ENCODE results near the gene PCDHGB5. TPM values are rescaled to one million over a fixed set of nuclear protein-coding genes. Genes with fewer than 3 reads are reported as not detected.
"Not testable (repeated sequence)": the region's sequence is repeated elsewhere in the genome, so short reads cannot be mapped to it uniquely, and the experiment has no call there.

The PCDHGB5 gene
- total RNA-seq (2016; rRNA removed; fragmentation: Illumina TruSeq; extraction: Trizol) (0.44 TPM in 1 of 2 replicates, not detected in the other), polyA plus RNA-seq (2011; rRNA removed) (0.08 and 0.13 TPM in 2 replicates), polyA minus RNA-seq (2011; rRNA and poly(A)+ RNA removed; ENCODE audit: low replicate concordance) (1.7 TPM in 1 of 2 replicates, not detected in the other), Bru-seq, nascent RNA (percentile 45 among the genes with signal in this experiment), BruChase-seq, experiment 1, labeled RNA remaining after a 6-hour chase (percentile 51 among the genes with signal in this experiment), BruChase-seq, experiment 2, labeled RNA remaining after a 2-hour chase (percentile 59 among the genes with signal in this experiment)
- not detected in 2 replicates for total RNA-seq (2016; cell fraction: cytosol; rRNA removed; fragmentation: Illumina TruSeq; extraction: Trizol; ENCODE audit: low read depth)
- total RNA-seq (2016; cell fraction: insoluble cytoplasmic fraction; rRNA removed; fragmentation: Illumina TruSeq; extraction: Trizol): 0.35 TPM in 1 of 2 replicates, not detected in the other
- not detected in 2 replicates for total RNA-seq (2016; cell fraction: membrane; rRNA removed; fragmentation: Illumina TruSeq; extraction: Trizol)
- 1.3 and 1.6 TPM in 2 replicates for total RNA-seq (2016; cell fraction: nucleus; rRNA removed; fragmentation: Illumina TruSeq; extraction: Trizol)
- polyA plus RNA-seq (2011; cell fraction: cytosol; rRNA removed): 0.03 and 0.04 TPM in 2 replicates
- polyA plus RNA-seq (2011; cell fraction: nucleus; rRNA removed): 0.64 and 0.80 TPM in 2 replicates
- not detected in 2 replicates for polyA plus RNA-seq (2012)
- polyA plus RNA-seq (2016; cell fraction: cytosol; fragmentation: Illumina TruSeq; extraction: Trizol; ENCODE audit: low read depth): not detected in 2 replicates
- polyA plus RNA-seq (2016; cell fraction: insoluble cytoplasmic fraction; fragmentation: Illumina TruSeq; extraction: Trizol; ENCODE audit: low read depth): not detected in 2 replicates
- polyA plus RNA-seq (2016; cell fraction: membrane; fragmentation: Illumina TruSeq; extraction: Trizol; ENCODE audit: low read depth): not detected in 2 replicates
- polyA plus RNA-seq (2016; cell fraction: nucleus; fragmentation: Illumina TruSeq; extraction: Trizol; ENCODE audit: insufficient read depth, low read depth): 0.19 and 0.36 TPM in 2 replicates
- polyA minus RNA-seq (2011; cell fraction: cytosol; rRNA and poly(A)+ RNA removed): 0.20 TPM in 1 of 2 replicates, not detected in the other
- polyA minus RNA-seq (2011; cell fraction: nucleus; rRNA and poly(A)+ RNA removed): 3.7 and 4.5 TPM in 2 replicates
- long read RNA-seq, experiment 1: 0 reads
- long read RNA-seq, experiment 2: 0 reads

- 49% methylated on average over 26 of the region's 43 CpGs for WGBS (ENCODE audit: low lambda C conversion rate)
- H3K27me3 ChIP-seq (ENCODE audit: control insufficient read depth in 1 of 2, insufficient read depth in 2 of 2, low read length in 2 of 2); FAIRE-seq; H3K36me3 ChIP-seq (replicated peaks in 1 of 2; ENCODE audit: control insufficient read depth in 1 of 2, insufficient read depth in 2 of 2, low read length in 2 of 2); POLR2A ChIA-PET; intact Hi-C loops (cut with micrococcal nuclease; ENCODE audit: unreplicated experiment); in situ Hi-C loops (cut with HindIII; ENCODE audit: extremely low pct_ligation_motif_present, low pct_unique_long_range_greater_than_20kb); DNase-seq (ENCODE audit: low spot score); CTCF ChIA-PET (ENCODE audit: low intra/inter-chr PET ratio, low total read pairs); H3K9ac ChIP-seq (ENCODE audit: insufficient read depth, low read depth, low read length); H4K20me1 ChIP-seq (ENCODE audit: insufficient read depth, low read length); H3K27ac ChIP-seq (ENCODE audit: extremely low read length, insufficient read depth, low read length); H2AFZ ChIP-seq (ENCODE audit: low read length); BruUV-seq (replicated peaks); H3K79me2 ChIP-seq (ENCODE audit: insufficient read depth, low read length); H3K4me1 ChIP-seq (ENCODE audit: insufficient read depth, low read length); H3K4me2 ChIP-seq (ENCODE audit: low read depth, low read length); H3K4me3 ChIP-seq (replicated peaks in 1 of 3; ENCODE audit: insufficient read depth in 1 of 3, low read depth in 2 of 3, low read length in 3 of 3): not testable (repeated sequence)
- peak; percentile 70 for ATAC-seq
- TF ChIP-seq CTCF (CRISPR knock-in tag; IDR thresholded peaks at IDR 0.05): 0 out of 2 replicates have a peak, but pooled peaks have one; percentile 3
- H3K9me3 ChIP-seq (ENCODE audit: low read length): peaks cover 41% of the 10 kb centered on the region
Measured at GRCh38 chr5:141397756-141398551, at the start of gene PCDHGB5. Gene PCDHGB5, plus strand, starts transcription at chr5:141397947. Its CDS starts 181 bp downstream, at chr5:141398128.
